SHP77 treated with DMSO at 0.1 percent for 48 hours (cell line): ENCODE measurements around the gene PTCH1.

ENCODE experiments used
- DNase-seq: peaks from one replicate; lab custom pipeline; 2025; lab: John Stamatoyannopoulos, UW

PTCH1 gene

GRCh38 chr9:95462249-95463147, 54.3 kb downstream of the PTCH1 start:
- no peak for DNase-seq

GRCh38 chr9:95461448-95462248, 55.1 kb downstream of the PTCH1 start:
- no peak for DNase-seq

- no peak for DNase-seq
Observed at GRCh38 chr9:95460518-95461164, 56.1 kb downstream of the PTCH1 start.

GRCh38 chr9:95459851-95460517, 56.8 kb downstream of the PTCH1 start:
- no peak for DNase-seq

GRCh38 chr9:95459178-95459577, 57.6 kb downstream of the PTCH1 start:
- DNase-seq: no peak

- no peak for DNase-seq
Observed at GRCh38 chr9:95458666-95459065, 58.1 kb downstream of the PTCH1 start.

- no peak for DNase-seq
Observed at GRCh38 chr9:95457769-95458168, 59.0 kb downstream of the PTCH1 start.

- no peak for DNase-seq
Observed at GRCh38 chr9:95455714-95456113, 61.1 kb downstream of the PTCH1 start.

- DNase-seq: no peak
Observed at GRCh38 chr9:95452176-95452575, 64.6 kb downstream of the PTCH1 start.

GRCh38 chr9:95451065-95451426, 65.7 kb downstream of the PTCH1 start:
- DNase-seq: no peak

- no peak for DNase-seq
Observed at GRCh38 chr9:95450171-95451064, 66.4 kb downstream of the PTCH1 start.

GRCh38 chr9:95449016-95449415, 67.8 kb downstream of the PTCH1 start:
- no peak for DNase-seq

GRCh38 chr9:95447660-95448420, 68.9 kb downstream of the PTCH1 start:
- no peak for DNase-seq

- no peak for DNase-seq
Observed at GRCh38 chr9:95446984-95447383, 69.8 kb downstream of the PTCH1 start.

GRCh38 chr9:95446259-95446658, 70.5 kb downstream of the PTCH1 start:
- no peak for DNase-seq

GRCh38 chr9:95444160-95444559, 72.6 kb downstream of the PTCH1 start:
- DNase-seq: no peak

GRCh38 chr9:95443301-95443700, 73.5 kb downstream of the PTCH1 start:
- DNase-seq: no peak

- no peak for DNase-seq
Observed at GRCh38 chr9:95441081-95441480, 75.7 kb downstream of the PTCH1 start.

GRCh38 chr9:95440447-95440846, 76.3 kb downstream of the PTCH1 start:
- no peak for DNase-seq
